HG02870 (cell line): Measurements from ENCODE around the gene DPEP1.

ENCODE experiments used
- ATAC-seq: cut with Tn5 transposase; IDR thresholded peaks from one replicate; pipeline ENCODE4 v1.9.1; 2021; ENCODE audit warnings: mild to moderate bottlenecking, moderate library complexity; ENCODE audit not compliant: unreplicated experiment

Gene DPEP1

GRCh38 chr16:89598199-89598598, 15.2 kb upstream of the DPEP1 start:
- ATAC-seq: no peak

- ATAC-seq: no peak
Measured at GRCh38 chr16:89599451-89599858, 14.0 kb upstream of the DPEP1 start.

- ATAC-seq: no peak
Measured at GRCh38 chr16:89599902-89600301, 13.5 kb upstream of the DPEP1 start.

- no peak for ATAC-seq
Measured at GRCh38 chr16:89600427-89600826, 13.0 kb upstream of the DPEP1 start.

GRCh38 chr16:89600956-89601355, 12.5 kb upstream of the DPEP1 start:
- ATAC-seq: no peak

- no peak for ATAC-seq
Measured at GRCh38 chr16:89601906-89602272, 11.6 kb upstream of the DPEP1 start.

GRCh38 chr16:89602273-89602951, 11.0 kb upstream of the DPEP1 start:
- no peak for ATAC-seq

GRCh38 chr16:89602952-89603590, 10.4 kb upstream of the DPEP1 start:
- ATAC-seq: no peak

- no peak for ATAC-seq
Measured at GRCh38 chr16:89604764-89605163, 8.7 kb upstream of the DPEP1 start.

GRCh38 chr16:89605186-89605970, 8.1 kb upstream of the DPEP1 start:
- ATAC-seq: no peak

GRCh38 chr16:89606006-89606405, 7.4 kb upstream of the DPEP1 start:
- no peak for ATAC-seq

- no peak for ATAC-seq
Measured at GRCh38 chr16:89607453-89607852, 6.0 kb upstream of the DPEP1 start.

GRCh38 chr16:89607937-89608740, 5.3 kb upstream of the DPEP1 start:
- ATAC-seq: no peak

- ATAC-seq: no peak
Measured at GRCh38 chr16:89610108-89610453, 3.4 kb upstream of the DPEP1 start.

GRCh38 chr16:89612415-89613166, 851 bp upstream of the DPEP1 start:
- no peak for ATAC-seq

GRCh38 chr16:89613954-89614459, 565 bp downstream of the DPEP1 start:
- ATAC-seq: no peak

- ATAC-seq: no peak
Measured at GRCh38 chr16:89615176-89615575, 1.7 kb downstream of the DPEP1 start.

- ATAC-seq: no peak
Measured at GRCh38 chr16:89615596-89616090, 2.2 kb downstream of the DPEP1 start.

GRCh38 chr16:89616623-89617022, 3.2 kb downstream of the DPEP1 start:
- no peak for ATAC-seq

GRCh38 chr16:89617036-89617435, 3.6 kb downstream of the DPEP1 start:
- no peak for ATAC-seq
